HG03342 (cell line): ENCODE data around the gene GADL1.

ENCODE experiments used
- ATAC-seq: cut with Tn5 transposase; IDR thresholded peaks from one replicate; pipeline ENCODE4 v1.9.1; 2021; ENCODE audit warnings: mild to moderate bottlenecking, moderate library complexity; ENCODE audit not compliant: unreplicated experiment

The GADL1 gene

DNA sequence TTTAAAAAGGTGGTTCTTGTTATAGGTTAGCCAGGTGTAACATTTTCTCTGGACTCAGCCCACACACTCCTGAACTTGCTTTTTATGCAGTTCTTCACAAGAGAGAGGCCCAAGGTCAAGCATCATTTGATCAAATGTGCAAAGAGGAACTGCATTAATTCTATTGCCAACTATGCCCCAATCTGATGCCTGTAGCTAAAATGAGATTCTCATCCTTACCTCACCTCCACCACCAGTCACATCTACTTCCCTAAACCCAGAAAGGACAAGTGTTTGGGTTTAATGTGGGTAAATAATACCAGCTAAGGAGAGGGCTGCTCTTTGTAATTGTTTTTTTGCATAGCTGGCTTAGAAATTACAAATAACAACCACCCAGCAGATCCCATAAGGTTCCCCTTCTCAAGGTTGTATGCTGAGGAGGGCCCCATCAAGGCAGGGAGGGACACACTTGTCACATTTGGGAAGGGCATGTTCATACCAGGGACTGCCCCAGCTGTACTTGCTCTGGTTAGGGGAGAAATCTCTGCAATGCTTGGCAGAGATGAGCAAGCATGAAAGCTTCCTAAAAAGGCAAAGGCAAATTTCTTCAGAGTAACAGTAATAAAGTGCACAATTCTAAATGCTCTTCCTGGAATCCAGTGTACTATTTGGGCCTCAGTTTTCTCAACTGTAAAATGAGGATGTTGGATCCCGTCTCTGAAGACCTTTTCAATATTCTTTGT lies 211.9 kb downstream of the GADL1 start:
- no peak for ATAC-seq

DNA sequence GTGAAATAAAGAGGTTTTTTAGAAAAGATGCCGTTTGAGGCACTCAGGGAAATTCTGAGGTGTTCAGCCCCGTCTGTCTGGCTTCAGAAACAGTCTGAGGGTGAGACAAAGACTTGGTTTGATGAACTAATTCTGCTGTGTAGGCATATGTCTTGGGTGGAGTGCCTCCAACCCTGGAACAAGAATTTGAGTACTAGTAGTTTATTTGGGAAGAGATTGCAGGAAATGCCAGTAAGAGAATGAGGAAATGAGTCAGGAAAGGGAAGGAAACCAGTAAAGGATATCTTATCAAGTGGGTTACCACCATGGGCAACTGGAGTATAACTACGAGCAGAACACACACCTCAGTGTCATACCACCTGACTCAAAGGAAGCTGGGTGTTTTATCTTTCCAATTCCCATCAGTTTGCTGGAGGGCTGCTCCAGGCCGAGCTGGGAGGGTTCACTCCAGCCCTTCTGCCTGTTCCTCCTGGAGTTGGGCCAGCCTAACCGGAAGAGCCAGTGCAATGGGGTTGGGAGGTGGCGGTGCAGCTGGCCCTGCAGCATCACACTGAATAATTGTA lies 212.7 kb downstream of the GADL1 start:
- ATAC-seq, result no peak

DNA sequence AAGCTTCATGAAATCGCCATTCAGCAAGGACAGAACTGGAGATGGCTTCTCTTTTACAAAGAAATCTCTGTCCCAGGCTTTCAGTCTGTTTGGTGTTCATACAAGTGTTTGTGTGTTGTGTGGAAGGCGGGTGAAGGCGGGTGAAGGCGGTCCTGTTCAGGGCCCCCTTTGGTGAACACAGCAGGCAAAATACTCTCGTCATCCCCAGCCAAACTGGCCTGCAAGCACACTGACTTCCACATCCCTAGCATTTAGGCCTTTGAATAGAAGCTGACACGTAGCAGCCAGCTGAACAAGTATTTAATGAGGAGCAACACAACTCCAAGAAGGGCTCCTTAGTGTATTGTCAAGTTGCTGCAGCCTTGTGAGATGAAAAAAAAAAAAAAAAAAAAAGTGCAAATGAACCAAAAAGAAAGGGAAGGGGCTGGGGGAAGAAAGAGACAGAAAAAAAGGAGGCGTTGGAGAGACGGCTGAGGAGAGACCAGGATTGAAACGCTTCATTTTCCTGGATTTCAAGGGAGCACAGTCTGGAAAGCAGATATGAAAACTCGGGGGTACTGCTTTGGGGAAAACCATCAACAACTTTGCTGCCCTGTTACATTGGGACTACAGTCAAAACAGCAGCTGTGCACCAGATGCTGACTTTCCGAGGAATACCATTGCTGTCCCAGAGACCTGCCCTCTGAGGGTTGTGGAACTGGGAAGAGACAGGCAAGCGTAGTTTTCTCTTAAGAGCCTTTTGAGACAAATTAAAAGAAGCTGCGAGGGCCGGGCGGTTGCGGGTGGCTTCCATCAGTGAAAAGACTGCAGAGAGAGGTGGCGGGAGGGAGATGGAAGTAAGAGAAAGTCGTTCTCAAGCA lies 213.4 kb downstream of the GADL1 start:
- ATAC-seq, result no peak

DNA sequence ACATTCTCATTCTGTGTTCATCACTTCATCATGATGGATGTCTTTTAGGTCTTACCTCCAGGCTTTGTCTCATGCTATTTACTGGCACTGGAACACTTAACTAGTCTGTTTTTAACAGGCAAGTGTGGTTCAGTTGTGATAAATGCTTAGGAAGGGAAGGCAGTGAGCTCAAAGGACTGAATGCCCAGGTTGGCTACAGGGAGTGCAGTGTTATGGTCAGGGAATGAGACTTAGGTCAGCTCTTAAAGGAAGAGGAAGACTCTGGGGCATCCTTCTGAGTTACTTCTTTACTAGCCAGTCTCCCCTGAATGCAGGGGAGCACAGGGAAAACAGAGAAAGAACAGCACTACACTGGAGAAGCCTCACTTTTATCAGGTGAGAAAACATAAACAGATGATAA lies 215.4 kb downstream of the GADL1 start:
- ATAC-seq, result no peak

DNA sequence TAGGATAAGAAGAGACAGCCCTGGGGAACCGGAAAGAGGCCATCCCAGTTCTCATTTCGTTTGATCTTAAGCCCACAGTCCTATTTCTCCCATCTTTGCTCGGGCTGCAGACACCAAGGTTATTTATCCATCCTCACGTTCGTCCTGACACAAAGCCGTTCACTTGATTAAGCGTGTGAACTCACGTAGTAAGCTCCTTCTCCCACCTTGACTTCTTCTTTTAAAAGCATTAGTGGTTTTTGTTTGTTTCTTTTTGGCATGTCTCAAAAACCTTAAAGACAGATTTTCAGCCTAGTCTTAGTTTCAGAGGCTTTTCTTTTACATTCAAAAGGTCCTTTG lies 217.1 kb downstream of the GADL1 start:
- ATAC-seq, result no peak

DNA sequence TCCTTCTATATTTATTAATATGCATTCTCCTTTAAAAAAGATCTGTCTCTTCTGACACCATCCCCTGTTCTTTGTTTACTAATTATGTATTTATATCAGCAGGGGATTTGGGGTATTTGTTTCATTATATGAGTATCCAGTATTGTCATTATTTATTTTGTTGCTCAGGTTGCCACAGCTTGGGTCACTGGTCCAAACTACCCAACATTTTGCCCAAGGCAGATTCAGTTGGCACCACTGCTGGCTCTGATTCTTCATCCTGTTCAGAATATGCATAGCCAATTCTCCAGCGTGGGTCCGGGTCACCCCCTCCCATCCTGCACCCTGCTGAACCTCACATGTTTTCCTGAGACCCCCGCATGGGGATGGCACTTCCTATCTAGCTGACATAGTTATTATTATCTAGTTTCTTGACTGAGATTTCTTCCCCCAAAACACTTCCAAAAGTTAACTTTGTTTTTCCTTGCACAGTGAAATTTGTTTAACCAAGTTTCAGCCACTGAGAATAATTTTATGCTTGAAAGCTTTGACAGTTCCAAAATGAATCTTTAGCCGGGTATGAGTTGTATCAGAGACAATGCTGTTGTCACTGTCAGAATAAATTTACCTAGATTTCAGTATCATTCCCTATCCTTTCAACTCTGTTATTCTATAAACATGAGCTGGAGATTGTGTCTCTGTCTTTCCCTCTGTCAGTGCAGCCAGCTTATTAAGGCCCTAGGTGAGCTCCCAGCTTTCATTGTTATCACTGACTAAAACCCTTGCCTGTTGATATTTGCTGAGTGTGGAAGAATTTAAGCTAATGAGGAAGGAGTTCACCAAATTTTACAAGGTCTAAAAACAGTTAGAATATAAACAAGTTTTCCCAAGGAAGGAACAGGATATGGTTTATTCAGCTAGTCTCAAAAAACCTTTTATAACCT lies 217.8 kb downstream of the GADL1 start:
- ATAC-seq, result no peak
